SK-N-SH (cell line): Measurements from ENCODE around the gene CHPF. TPM values are rescaled to one million over a fixed set of nuclear protein-coding genes. Genes with fewer than 3 reads are reported as not detected.

ENCODE experiments used
- CTCF ChIA-PET: fragments of 300-600, 350-600 bp; formaldehyde crosslinking; extraction: SDS; loops from one replicate; lab custom pipeline; 2021; lab: Yijun Ruan, JAX
- POLR2A ChIA-PET: fragments of 350-600 bp; sonication (Branson Sonifier 250); formaldehyde crosslinking; extraction: SDS; loops from one replicate; lab custom pipeline; 2020; ENCODE audit warnings: antibody characterized with exemption, inconsistent platforms; lab: Yijun Ruan, JAX
- DNase-seq: peaks from one replicate; pipeline ENCODE4 v3.0.0; 2012
- H2AFZ ChIP-seq: fragments of 200-600 bp; sonication (generic); 2 replicates; pipeline ENCODE4 v1.8.1; 2016; ENCODE audit warnings: antibody characterized with exemption, mild to moderate bottlenecking, low read depth
- H3F3A ChIP-seq: fragments of 200-600 bp; sonication (generic); replicated peaks from 2 replicates; pipeline ENCODE3; 2016; ENCODE audit warnings: antibody characterized with exemption, mild to moderate bottlenecking; ENCODE audit not compliant: insufficient read depth
- H3K27ac ChIP-seq, 2 experiments: fragments of 200-500 bp in 1 of 2; fragments of 200-600 bp in 1 of 2; sonication (Bioruptor generic) in 1 of 2; sonication (generic), shearing (Covaris generic) in 1 of 2; 2 replicates each; pipeline versions ENCODE4 v1.5.1 to v1.6.1; 2014 to 2016; ENCODE audit warnings: low read depth in 2 of 2, inconsistent platforms in 1 of 2, low read length in 1 of 2, mild to moderate bottlenecking in 1 of 2, mixed read lengths in 1 of 2
- H3K27me3 ChIP-seq: fragments of 200-600 bp; sonication (generic), shearing (Covaris generic); 2 replicates; pipeline ENCODE4 v1.6.1; 2016; ENCODE audit warnings: mixed run types; ENCODE audit not compliant: insufficient read depth
- H3K36me3 ChIP-seq, 2 experiments: fragments of 200-500 bp in 1 of 2; fragments of 200-600 bp in 1 of 2; sonication (Bioruptor generic) in 1 of 2; sonication (generic) in 1 of 2; replicated peaks in 1 of 2; 2 replicates each; pipeline versions ENCODE3 to v1.5.1; 2014 to 2016; ENCODE audit warnings: low read length in 1 of 2, mild to moderate bottlenecking in 1 of 2; ENCODE audit not compliant: insufficient read depth in 2 of 2, control insufficient read depth in 1 of 2
- H3K4me1 ChIP-seq, 2 experiments: fragments of 200-500 bp in 1 of 2; fragments of 200-600 bp in 1 of 2; sonication (Bioruptor generic) in 1 of 2; sonication (generic), shearing (Covaris generic) in 1 of 2; 2 replicates each; pipeline versions ENCODE4 v1.5.1 to v1.6.1; 2014 to 2016; ENCODE audit warnings: low read depth in 1 of 2, low read length in 1 of 2, mixed run types in 1 of 2; ENCODE audit not compliant: insufficient read depth in 2 of 2, control insufficient read depth in 1 of 2
- H3K4me2 ChIP-seq: fragments of 200-600 bp; sonication (generic), shearing (Covaris generic); 2 replicates; pipeline ENCODE4 v1.6.1; 2017; ENCODE audit warnings: mixed run types
- H3K4me3 ChIP-seq, 2 experiments: fragments of 200-500 bp in 1 of 2; fragments of 200-600 bp in 1 of 2; sonication (Bioruptor generic) in 1 of 2; sonication (generic), shearing (Covaris generic) in 1 of 2; 2 replicates each; pipeline versions ENCODE4 v1.5.1 to v1.8.1; 2014 to 2016; ENCODE audit warnings: low read depth in 2 of 2, inconsistent platforms in 1 of 2, low read length in 1 of 2, mild to moderate bottlenecking in 1 of 2, mixed read lengths in 1 of 2, moderate library complexity in 1 of 2
- H3K79me2 ChIP-seq: fragments of 200-600 bp; sonication (generic); 2 replicates; pipeline ENCODE4 v1.8.1; 2017; ENCODE audit warnings: mild to moderate bottlenecking; ENCODE audit not compliant: insufficient read depth
- H3K9ac ChIP-seq: fragments of 200-600 bp; sonication (generic); 2 replicates; pipeline ENCODE4 v1.6.1; 2017; ENCODE audit warnings: mixed run types
- H3K9me2 ChIP-seq: fragments of 200-600 bp; sonication (generic); 2 replicates; pipeline ENCODE4 v1.6.1; 2017; ENCODE audit warnings: mixed run types
- H3K9me3 ChIP-seq: fragments of 200-600 bp; sonication (generic); 2 replicates; pipeline ENCODE4 v1.6.1; 2017; ENCODE audit warnings: mixed run types, mild to moderate bottlenecking, moderate library complexity
- H4K20me1 ChIP-seq: fragments of 200-600 bp; sonication (generic); 2 replicates; pipeline ENCODE4 v1.6.1; 2017; ENCODE audit warnings: mild to moderate bottlenecking, mixed run types; ENCODE audit not compliant: insufficient read depth
- CHD2 ChIP-seq: fragments of 150-350 bp; IDR thresholded peaks from 2 replicates; pipeline ENCODE4 v1.6.1; 2018; ENCODE audit warnings: low read length; ENCODE audit not compliant: partially characterized antibody
- REST ChIP-seq: IDR thresholded peaks from 2 replicates; pipeline ENCODE4 v1.6.1; 2012; ENCODE audit warnings: mild to moderate bottlenecking, low read depth, low read length, moderate library complexity
- WGBS: methylation state at CpG from one replicate; pipeline ENCODE4 v1.1.6; 2017; ENCODE audit warnings: low lambda C conversion rate; 5-methylcytosine and 5-hydroxymethylcytosine counted together
- polyA plus RNA-seq, 3 experiments: library from polyadenylated mRNA; depleted of rRNA; stranded (reverse); fragments of >200 nt; gene quantifications; 2 replicates each; pipeline ENCODE4 v1.2.3, GENCODE V29; 2012
- TF ChIP-seq, protein P1 (sequence below): fragments of 200-600 bp; sonication (generic); IDR thresholded peaks from 2 replicates; pipeline ENCODE4 v1.6.1; 2017; ENCODE audit warnings: antibody characterized with exemption, mild to moderate bottlenecking, moderate library complexity

CHPF gene
- polyA plus RNA-seq, 1 of the 3 experiments (the other 2 are of a cell fraction), result 141 TPM

GRCh38 chr2:219520079-219520478 is 23.5 kb downstream of the CHPF start:
- CTCF ChIA-PET, result interaction anchor here (0.8 to 62.1 kb wide), 9 partner anchors 5 to 168 kb away, joined by 3 to 2824 read pairs (median 9); partner anchors contain the start of genes ASIC4, CHPF, GMPPA and TMEM198
- 69% methylated on average over 8 of the region's 8 CpGs for WGBS
- no peak overlapping the region for H3K4me2 ChIP-seq

DNA sequence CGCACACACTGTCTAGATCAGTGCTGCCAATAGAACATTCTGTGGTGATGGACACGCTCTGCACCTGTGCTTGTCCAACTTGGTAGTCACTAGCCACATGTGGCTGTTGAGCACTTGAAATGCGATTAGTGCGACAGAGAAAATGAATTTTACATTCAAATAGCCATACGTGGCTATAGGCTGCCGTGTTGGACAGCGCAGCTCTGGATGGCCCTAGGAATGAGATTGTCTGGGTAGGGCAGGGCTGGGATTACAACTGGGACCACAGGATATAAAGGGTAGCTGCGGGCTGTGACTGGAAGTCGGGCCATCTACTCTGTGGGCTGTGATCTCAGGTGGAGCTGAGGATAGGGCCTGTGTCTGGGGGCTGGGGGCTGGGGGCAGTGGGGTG is 24.1 kb downstream of the CHPF start:
- Histone ChIP-seq H3K9me2 (no peaks in the 10 kb centered on the region), H3K79me2 (no peaks in the 10 kb centered on the region), H3K4me1 (peaks cover 12 to 77% of the 10 kb centered on the region in 2 experiments; a peak in 1 of 4 replicates), H3K27ac (peak overlapping the region in 1 of 2 experiments; percentile 90; a peak in 2 of 4 replicates), H3F3A (no peaks in the 10 kb centered on the region), H3K4me2 (no peak overlapping the region), H3K27me3 (peaks cover 16% of the 10 kb centered on the region; the same call in 1 of the 2 replicates), H4K20me1 (no peaks in the 10 kb centered on the region), H2AFZ (no peak overlapping the region), H3K4me3 (no peak overlapping the region; a peak in 1 of 4 replicates), H3K9ac (no peak overlapping the region), H3K9me3 (no peaks in the 10 kb centered on the region), H3K36me3 (no peaks in the 10 kb centered on the region)
- peak; percentile 60; the same call in 1 of the 2 replicates for TF ChIP-seq REST
- no peak for TF ChIP-seq CHD2
- DNase-seq, result no peak
- ChIA-PET CTCF (interaction anchor here (1.4 to 62.1 kb wide), 6 partner anchors 5 to 118 kb away, joined by 5 to 2824 read pairs (median 140); partner anchors contain the start of genes ASIC4, CHPF, GMPPA and TMEM198), POLR2A (interaction anchor here (0.8 to 3.6 kb wide), 5 partner anchors 8 to 523 kb away, joined by 3 to 36 read pairs (median 8); a partner anchor contains a TSS)
- WGBS, result 90% methylated on average over 7 of the region's 9 CpGs

More at GRCh38 chr2:219520079-219520478, 23.5 kb downstream of the CHPF start:
- H3K27me3 ChIP-seq, result peaks cover 11% of the 10 kb centered on the region; the same call in 1 of the 2 replicates
- H3F3A ChIP-seq, result no peaks in the 10 kb centered on the region
- H3K4me1 ChIP-seq, result peaks cover 12 to 77% of the 10 kb centered on the region in 2 experiments; a peak in 1 of 4 replicates
- TF ChIP-seq, protein P1, sequence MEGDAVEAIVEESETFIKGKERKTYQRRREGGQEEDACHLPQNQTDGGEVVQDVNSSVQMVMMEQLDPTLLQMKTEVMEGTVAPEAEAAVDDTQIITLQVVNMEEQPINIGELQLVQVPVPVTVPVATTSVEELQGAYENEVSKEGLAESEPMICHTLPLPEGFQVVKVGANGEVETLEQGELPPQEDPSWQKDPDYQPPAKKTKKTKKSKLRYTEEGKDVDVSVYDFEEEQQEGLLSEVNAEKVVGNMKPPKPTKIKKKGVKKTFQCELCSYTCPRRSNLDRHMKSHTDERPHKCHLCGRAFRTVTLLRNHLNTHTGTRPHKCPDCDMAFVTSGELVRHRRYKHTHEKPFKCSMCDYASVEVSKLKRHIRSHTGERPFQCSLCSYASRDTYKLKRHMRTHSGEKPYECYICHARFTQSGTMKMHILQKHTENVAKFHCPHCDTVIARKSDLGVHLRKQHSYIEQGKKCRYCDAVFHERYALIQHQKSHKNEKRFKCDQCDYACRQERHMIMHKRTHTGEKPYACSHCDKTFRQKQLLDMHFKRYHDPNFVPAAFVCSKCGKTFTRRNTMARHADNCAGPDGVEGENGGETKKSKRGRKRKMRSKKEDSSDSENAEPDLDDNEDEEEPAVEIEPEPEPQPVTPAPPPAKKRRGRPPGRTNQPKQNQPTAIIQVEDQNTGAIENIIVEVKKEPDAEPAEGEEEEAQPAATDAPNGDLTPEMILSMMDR, result no peak
- TF ChIP-seq CHD2, result peak; percentile 9
- TF ChIP-seq, all 33 proteins: peak for 1
- H3K4me3 ChIP-seq, result no peak overlapping the region
- DNase-seq, result no peak
- no peaks in the 10 kb centered on the region for H4K20me1 ChIP-seq
- H2AFZ ChIP-seq, result no peak overlapping the region
- no peaks in the 10 kb centered on the region for H3K9me2 ChIP-seq
- no peaks in the 10 kb centered on the region for H3K36me3 ChIP-seq
- no peaks in the 10 kb centered on the region for H3K9me3 ChIP-seq
- H3K79me2 ChIP-seq, result no peaks in the 10 kb centered on the region
- POLR2A ChIA-PET, result interaction anchor here (0.6 to 3.6 kb wide), 11 partner anchors 9 to 586 kb away, joined by 3 to 36 read pairs (median 4); partner anchors contain the start of gene GMPPA
- H3K9ac ChIP-seq, result no peak overlapping the region
- H3K27ac ChIP-seq, result peak overlapping the region in 1 of 2 experiments; percentile 90; a peak in 2 of 4 replicates
